SK-N-DZ (cell line): ENCODE results near the gene PRR20D. TPM values are rescaled to one million over a fixed set of nuclear protein-coding genes. Genes with fewer than 3 reads are reported as not detected.
"Not testable (repeated sequence)": the region's sequence is repeated elsewhere in the genome, so short reads cannot be mapped to it uniquely, and the experiment has no call there.

Experiments used
- DNase-seq: peaks from one replicate; pipeline ENCODE4 v3.0.0-alpha.2; 2015; ENCODE audit warnings: low spot score
- polyA plus RNA-seq, 2 experiments: library from polyadenylated mRNA; depleted of rRNA; stranded (reverse); fragments of >200 nt; gene quantifications; 2 replicates each; pipeline ENCODE4 v1.2.3, GENCODE V29; 2014
- small RNA-seq, 2 experiments: library from RNA; depleted of rRNA; stranded (forward); fragments of <200 nt; gene quantifications; one replicate each; pipeline ENCODE3, GENCODE V24; 2014

The PRR20D gene
- not detected in 2 replicates for polyA plus RNA-seq (2014; cell fraction: cytosol; rRNA removed)
- polyA plus RNA-seq (2014; cell fraction: nucleus; rRNA removed): not detected in 2 replicates

DNA sequence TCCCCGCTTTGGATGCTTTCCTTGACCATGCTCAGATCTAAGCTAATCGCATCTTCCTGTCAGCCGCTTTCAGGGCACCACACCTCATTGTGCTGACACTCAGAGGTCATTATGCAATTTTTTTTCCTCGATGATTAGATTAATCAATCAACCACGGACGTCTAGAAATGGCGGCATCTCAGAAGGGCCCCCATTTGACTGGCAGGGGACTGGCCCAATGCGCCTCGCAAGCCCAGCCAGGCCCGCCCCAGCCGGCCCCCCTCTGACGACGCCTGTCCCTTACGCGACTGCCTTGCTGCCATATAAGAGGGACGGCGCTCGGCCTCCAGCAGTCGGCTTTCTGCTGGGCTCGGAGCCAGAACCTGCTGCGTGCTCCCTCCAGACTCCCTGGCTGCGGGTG, at the start of gene PRR20D:
Gene PRR20D, plus strand, starts transcription at position 301 of the 400 bp plus-strand sequence. CDS start 387 bp downstream, outside the sequence.
- DNase-seq: not testable (repeated sequence)

DNA sequence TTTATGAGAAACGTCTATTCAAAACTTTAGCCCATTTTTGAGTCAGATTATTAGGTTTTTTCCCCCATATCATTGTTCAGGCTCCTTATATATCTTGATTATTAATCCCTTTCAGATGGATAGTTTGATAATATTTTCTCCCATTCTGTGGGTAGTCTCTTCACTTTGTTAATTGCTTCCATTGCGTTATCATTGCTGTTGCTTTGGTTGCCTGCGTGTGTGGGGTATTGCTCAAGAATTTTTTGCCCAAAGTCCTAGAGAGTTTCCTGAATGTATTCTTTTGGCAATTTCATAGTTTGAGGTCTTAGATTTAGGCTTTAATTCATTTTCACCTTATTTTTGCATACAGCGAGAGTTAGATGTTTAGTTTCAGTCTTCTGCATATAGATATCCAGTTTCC, 45.5 kb upstream of the PRR20D start:
- no peak for DNase-seq

DNA sequence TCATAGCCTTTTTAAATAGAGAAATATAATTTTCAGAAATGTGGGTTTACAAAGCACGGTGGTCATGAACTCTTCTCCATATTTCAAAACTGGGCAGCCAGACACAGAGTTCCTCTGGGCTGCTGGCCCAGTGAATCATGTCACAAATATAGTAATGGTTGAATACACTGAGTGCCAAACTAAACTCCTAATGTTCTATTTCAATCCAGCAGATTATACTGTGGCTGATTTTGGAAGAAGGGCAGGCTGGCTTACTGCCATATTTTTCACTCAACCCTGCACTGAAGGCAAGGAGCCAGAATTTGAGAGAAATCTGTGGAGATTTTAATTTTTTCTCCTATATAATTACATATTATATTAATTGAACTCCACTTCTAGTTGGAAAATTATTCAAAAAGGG, 36.8 kb upstream of the PRR20D start:
- DNase-seq: no peak

DNA sequence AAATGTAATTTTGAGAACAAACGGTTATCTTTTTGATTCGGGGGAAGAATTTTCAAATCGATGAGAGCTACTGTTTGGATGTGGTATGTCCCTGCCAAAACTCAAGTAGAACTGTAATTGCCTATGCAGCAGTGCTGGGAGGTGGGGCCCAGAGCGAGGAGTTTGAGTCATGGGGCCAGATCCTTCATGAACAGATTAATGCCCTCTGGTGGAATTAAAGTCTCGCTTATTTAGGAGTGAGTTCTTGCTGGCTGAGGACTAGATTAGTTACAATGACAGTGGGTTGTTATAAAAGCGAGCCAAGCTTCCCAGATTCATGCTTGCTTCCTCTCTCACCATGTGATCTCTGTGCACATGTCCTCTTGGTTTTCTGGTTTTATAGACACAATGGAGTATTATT, 31.5 kb upstream of the PRR20D start:
- no peak for DNase-seq

DNA sequence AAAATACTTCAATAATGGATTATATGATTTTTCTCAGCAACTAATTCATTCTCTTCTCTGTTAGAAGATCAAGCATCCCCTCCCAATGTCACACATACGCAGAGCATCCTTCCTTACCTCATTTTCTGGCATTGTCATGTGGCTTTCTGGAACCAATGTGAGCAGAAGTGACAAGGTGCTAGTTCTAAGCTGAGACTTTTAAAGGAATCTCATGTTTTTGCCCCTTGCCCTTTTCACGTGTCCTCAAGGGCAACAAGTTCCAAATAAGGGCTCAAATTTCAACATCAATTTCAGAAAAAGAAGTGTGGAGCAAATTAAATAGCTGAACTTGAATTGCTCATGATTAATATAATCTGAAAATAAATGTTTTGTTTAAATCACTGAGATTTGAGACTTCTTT, 24.3 kb upstream of the PRR20D start:
- DNase-seq: no peak

DNA sequence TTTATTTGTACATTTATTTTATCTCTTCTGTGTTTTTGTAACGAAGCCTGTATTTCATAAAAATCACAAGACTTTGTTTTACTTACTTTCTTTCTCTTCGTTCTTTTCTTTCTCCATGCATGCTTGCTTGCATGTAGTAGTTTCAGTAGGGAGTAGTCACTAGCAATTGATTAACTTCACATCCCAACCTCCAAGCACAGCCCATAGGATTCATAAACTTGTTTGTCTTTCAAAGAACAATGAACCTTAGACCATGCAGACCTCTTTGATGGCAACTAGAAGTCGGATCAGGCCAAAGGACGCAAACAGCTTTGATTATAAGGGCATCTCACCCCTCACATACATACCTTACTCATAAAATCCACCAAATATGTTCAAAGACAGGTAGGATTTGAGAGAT, 22.8 kb upstream of the PRR20D start:
- DNase-seq: no peak

DNA sequence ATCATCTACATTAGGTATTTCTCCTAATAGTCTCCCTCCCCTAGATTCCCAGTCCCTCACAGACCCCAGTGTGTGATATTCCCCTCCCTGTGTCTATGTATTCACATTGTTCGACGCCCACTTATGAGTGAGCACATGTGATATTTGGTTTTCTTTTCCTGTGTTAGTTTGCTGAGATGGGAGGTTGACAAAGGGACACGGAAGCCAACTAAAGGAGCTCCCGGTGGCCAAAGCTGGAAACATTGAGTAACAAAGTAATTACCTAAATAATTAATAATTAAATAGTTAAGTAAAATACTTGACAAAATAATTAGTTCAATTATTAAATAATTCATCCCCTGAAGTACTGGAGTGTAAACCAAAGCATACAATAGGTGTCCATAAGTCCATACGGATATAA, 21.4 kb upstream of the PRR20D start:
- no peak for DNase-seq

DNA sequence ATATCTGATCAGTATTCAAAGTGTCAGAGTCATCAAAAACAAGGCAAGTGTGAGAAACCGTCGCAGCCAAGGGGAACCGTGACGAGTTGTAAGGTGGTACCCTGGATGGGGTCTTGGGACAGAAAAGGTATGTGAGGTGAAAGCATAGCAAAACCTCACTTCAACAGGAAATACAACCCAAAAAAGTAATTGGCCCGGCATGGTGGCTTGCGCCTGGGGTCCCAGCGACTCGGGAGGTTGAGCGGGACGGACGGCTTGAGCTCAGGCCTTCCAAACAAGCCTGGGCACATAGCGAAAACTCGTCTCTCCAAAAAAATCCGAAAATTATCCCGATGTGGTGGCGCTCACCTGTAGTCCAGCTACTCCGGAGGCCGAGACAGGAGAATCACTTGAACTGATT, 20.7 kb upstream of the PRR20D start:
- DNase-seq: not testable (repeated sequence)

DNA sequence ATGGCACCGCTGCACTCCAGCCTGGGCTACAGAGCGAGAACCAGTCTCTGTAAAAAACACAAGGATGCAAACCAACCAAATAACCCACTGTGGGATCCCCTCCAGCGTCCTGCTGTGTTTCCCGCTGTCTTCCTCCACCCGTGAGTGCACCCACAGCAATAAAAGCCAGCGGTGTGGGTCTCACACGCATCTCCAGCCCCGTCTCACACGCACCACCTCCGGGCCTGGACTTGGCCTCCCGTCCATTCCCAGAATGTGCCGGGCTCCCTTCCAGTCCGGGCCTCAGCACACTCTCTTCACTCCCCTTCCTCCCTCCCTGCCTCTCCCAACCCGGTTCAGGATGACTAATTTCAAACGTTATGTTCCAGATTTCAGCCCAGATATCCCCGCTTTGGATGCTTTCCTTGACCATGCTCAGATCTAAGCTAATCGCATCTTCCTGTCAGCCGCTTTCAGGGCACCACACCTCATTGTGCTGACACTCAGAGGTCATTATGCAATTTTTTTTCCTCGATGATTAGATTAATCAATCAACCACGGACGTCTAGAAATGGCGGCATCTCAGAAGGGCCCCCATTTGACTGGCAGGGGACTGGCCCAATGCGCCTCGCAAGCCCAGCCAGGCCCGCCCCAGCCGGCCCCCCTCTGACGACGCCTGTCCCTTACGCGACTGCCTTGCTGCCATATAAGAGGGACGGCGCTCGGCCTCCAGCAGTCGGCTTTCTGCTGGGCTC, 20.0 kb upstream of the PRR20D start, which contains the start of gene PRR20A:
Gene PRR20A, plus strand, starts transcription at position 684 of the 734 bp plus-strand sequence. CDS start 387 bp downstream, outside the sequence.
- not testable (repeated sequence) for DNase-seq

DNA sequence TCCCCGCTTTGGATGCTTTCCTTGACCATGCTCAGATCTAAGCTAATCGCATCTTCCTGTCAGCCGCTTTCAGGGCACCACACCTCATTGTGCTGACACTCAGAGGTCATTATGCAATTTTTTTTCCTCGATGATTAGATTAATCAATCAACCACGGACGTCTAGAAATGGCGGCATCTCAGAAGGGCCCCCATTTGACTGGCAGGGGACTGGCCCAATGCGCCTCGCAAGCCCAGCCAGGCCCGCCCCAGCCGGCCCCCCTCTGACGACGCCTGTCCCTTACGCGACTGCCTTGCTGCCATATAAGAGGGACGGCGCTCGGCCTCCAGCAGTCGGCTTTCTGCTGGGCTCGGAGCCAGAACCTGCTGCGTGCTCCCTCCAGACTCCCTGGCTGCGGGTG, 13.2 kb upstream of the PRR20D start, which contains the start of gene PRR20B:
Gene PRR20B, plus strand, starts transcription at position 301 of the 400 bp plus-strand sequence. CDS start 387 bp downstream, outside the sequence.
- DNase-seq: not testable (repeated sequence)

DNA sequence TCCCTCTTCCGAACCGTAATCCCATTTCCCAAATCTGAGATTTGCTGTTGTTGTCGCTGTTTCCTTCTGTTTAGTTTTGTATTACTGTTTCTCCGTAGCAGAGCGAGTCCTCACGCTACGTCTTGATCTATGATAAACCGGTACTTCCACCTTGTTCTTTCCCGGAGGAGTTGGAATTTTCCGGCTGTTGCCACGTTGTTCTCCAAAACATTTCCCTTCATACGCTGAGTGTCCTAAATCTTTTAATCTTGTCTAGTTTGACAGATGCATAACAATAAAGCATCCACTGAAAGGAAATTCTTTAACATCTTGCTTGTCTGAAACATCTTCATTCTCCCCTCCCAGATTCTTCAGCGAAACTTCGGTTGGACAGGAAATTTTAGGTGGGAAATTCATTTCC, 12.3 kb upstream of the PRR20D start:
- DNase-seq: not testable (repeated sequence)

DNA sequence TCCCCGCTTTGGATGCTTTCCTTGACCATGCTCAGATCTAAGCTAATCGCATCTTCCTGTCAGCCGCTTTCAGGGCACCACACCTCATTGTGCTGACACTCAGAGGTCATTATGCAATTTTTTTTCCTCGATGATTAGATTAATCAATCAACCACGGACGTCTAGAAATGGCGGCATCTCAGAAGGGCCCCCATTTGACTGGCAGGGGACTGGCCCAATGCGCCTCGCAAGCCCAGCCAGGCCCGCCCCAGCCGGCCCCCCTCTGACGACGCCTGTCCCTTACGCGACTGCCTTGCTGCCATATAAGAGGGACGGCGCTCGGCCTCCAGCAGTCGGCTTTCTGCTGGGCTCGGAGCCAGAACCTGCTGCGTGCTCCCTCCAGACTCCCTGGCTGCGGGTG, 6.7 kb upstream of the PRR20D start, which contains the start of gene PRR20C:
Gene PRR20C, plus strand, starts transcription at position 301 of the 400 bp plus-strand sequence. CDS start 387 bp downstream, outside the sequence.
- not testable (repeated sequence) for DNase-seq

DNA sequence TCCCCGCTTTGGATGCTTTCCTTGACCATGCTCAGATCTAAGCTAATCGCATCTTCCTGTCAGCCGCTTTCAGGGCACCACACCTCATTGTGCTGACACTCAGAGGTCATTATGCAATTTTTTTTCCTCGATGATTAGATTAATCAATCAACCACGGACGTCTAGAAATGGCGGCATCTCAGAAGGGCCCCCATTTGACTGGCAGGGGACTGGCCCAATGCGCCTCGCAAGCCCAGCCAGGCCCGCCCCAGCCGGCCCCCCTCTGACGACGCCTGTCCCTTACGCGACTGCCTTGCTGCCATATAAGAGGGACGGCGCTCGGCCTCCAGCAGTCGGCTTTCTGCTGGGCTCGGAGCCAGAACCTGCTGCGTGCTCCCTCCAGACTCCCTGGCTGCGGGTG, 6.5 kb downstream of the PRR20D start, which contains the start of gene PRR20E:
Gene PRR20E, plus strand, starts transcription at position 301 of the 400 bp plus-strand sequence. CDS start 387 bp downstream, outside the sequence.
- DNase-seq: not testable (repeated sequence)

DNA sequence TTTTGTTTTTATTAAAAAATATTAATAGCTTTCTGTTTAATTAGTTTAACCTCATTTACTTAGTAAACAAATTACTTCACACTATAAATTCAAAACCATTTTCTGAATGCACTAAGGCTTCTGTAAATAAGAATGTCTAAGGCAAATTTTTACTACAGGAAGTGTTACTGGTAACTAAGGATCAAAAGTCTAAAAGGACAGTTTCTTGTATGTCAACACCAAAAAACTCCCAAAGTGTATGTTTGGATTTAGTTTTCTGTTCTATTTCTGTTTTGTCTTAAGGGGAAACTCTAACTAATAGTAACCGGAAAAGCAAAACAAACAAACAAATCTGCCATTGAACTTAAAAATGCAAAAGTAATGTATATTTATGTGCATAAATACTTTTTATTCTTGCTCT, 31.2 kb downstream of the PRR20D start:
- DNase-seq: no peak

DNA sequence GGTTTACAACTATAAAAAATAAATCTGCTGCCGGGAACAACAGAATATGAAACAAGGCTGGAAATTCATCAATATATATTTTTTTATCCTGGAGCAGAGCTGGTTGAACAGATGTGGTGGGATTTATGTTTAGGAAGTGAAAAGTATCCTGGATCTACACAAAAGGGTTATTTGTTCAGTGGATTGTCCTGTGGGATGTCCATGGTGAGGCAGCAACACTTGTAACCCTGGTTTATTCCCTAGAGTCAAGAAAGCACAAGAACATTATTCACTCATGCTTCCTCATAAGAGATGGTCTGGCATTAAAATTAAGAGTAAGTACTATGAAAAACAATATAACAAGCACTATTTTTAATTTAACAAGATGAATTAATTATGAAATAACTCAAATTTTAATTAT, 52.6 kb downstream of the PRR20D start:
- DNase-seq: no peak

Small RNAs within 50 kb of the gene (small RNA-seq; reads per million reads assigned to genes)
- gene PRR20FP: 0 reads per million in 2 experiments
